H9 (cell line): ENCODE results near the gene TARBP1. TPM values are rescaled to one million over a fixed set of nuclear protein-coding genes. Genes with fewer than 3 reads are reported as not detected.

Experiments
- DNase-seq: peaks from one replicate; pipeline ENCODE4 v3.0.0-alpha.2; 2017
- H2AFZ ChIP-seq: one replicate; pipeline ENCODE4 v1.6.1; 2013; ENCODE audit warnings: mild to moderate bottlenecking, low read length, control low read depth, moderate library complexity
- H2AK5ac ChIP-seq: 2 replicates; pipeline ENCODE4 v1.6.1; 2013; ENCODE audit warnings: low read length, control low read depth, mixed read lengths; ENCODE audit not compliant: insufficient read length
- H2BK120ac ChIP-seq: one replicate; pipeline ENCODE4 v1.6.1; 2013; ENCODE audit warnings: low read depth, mild to moderate bottlenecking, low read length, control low read depth, inconsistent platforms; ENCODE audit not compliant: poor library complexity, severe bottlenecking
- H2BK12ac ChIP-seq: 2 replicates; pipeline ENCODE4 v1.6.1; 2013; ENCODE audit warnings: low read length, control low read depth, mixed read lengths, low read depth; ENCODE audit not compliant: insufficient read length
- H2BK15ac ChIP-seq: 2 replicates; pipeline ENCODE4 v1.6.1; 2013; ENCODE audit warnings: low read depth, low read length, control low read depth
- H2BK20ac ChIP-seq: one replicate; pipeline ENCODE4 v1.6.1; 2013; ENCODE audit warnings: low read depth, mild to moderate bottlenecking, low read length, control low read depth, inconsistent platforms; ENCODE audit not compliant: poor library complexity, severe bottlenecking
- H2BK5ac ChIP-seq: 2 replicates; pipeline ENCODE4 v1.6.1; 2013; ENCODE audit warnings: low read length, control low read depth, mixed read lengths; ENCODE audit not compliant: insufficient read length
- H3K14ac ChIP-seq: 2 replicates; pipeline ENCODE4 v1.6.1; 2013; ENCODE audit warnings: low read length, control low read depth; ENCODE audit not compliant: insufficient read depth
- H3K18ac ChIP-seq: 2 replicates; pipeline ENCODE4 v1.6.1; 2013; ENCODE audit warnings: low read depth, mild to moderate bottlenecking, mixed read lengths, low read length, control low read depth; ENCODE audit not compliant: insufficient read length
- H3K23ac ChIP-seq: 2 replicates; pipeline ENCODE4 v1.6.1; 2013; ENCODE audit warnings: low read length, control low read depth, mixed read lengths, low read depth; ENCODE audit not compliant: insufficient read length
- H3K23me2 ChIP-seq: 2 replicates; pipeline ENCODE4 v1.6.1; 2013; ENCODE audit warnings: low read depth, mild to moderate bottlenecking, mixed read lengths, low read length, control low read depth; ENCODE audit not compliant: insufficient read length, poor library complexity, severe bottlenecking
- H3K27ac ChIP-seq: 2 replicates; pipeline ENCODE4 v1.5.1; 2013; ENCODE audit warnings: low read length, control low read depth, mixed read lengths, low read depth; ENCODE audit not compliant: insufficient read length
- H3K27me3 ChIP-seq: 2 replicates; pipeline ENCODE4 v1.6.1; 2013; ENCODE audit warnings: low read length, control low read depth, inconsistent platforms; ENCODE audit not compliant: insufficient read depth
- H3K4ac ChIP-seq: 2 replicates; pipeline ENCODE4 v1.6.1; 2013; ENCODE audit warnings: low read depth, mild to moderate bottlenecking, control low read depth, inconsistent platforms, low read length, moderate library complexity
- H3K4me1 ChIP-seq: 2 replicates; pipeline ENCODE4 v1.6.1; 2013; ENCODE audit warnings: low read length, control low read depth, inconsistent platforms; ENCODE audit not compliant: insufficient read depth
- H3K4me2 ChIP-seq: 2 replicates; pipeline ENCODE4 v1.6.1; 2013; ENCODE audit warnings: low read length, control low read depth, mixed read lengths; ENCODE audit not compliant: insufficient read length, insufficient read depth
- H3K56ac ChIP-seq: 2 replicates; pipeline ENCODE4 v1.6.1; 2013; ENCODE audit warnings: low read depth, mild to moderate bottlenecking, mixed read lengths, low read length, control low read depth; ENCODE audit not compliant: insufficient read length
- H3K79me1 ChIP-seq: 2 replicates; pipeline ENCODE4 v1.6.1; 2013; ENCODE audit warnings: low read depth, mild to moderate bottlenecking, moderate library complexity, low read length, control low read depth, inconsistent platforms; ENCODE audit not compliant: insufficient read depth, poor library complexity, severe bottlenecking
- H3K79me2 ChIP-seq: 2 replicates; pipeline ENCODE4 v1.6.1; 2013; ENCODE audit warnings: low read length, control low read depth, inconsistent platforms; ENCODE audit not compliant: insufficient read depth
- H3K9ac ChIP-seq: 2 replicates; pipeline ENCODE4 v1.6.1; 2013; ENCODE audit warnings: low read length, control low read depth, mixed read lengths; ENCODE audit not compliant: insufficient read length; ENCODE audit errors: extremely low read depth
- H3K9me3 ChIP-seq: one replicate; pipeline ENCODE4 v1.6.1; 2013; ENCODE audit warnings: low read depth, low read length, inconsistent platforms; ENCODE audit not compliant: control insufficient read depth
- H3T11ph ChIP-seq: one replicate; pipeline ENCODE4 v1.6.1; 2013; ENCODE audit warnings: mild to moderate bottlenecking, low read length, control low read depth, inconsistent platforms
- H4K20me1 ChIP-seq: one replicate; pipeline ENCODE4 v1.6.1; 2013; ENCODE audit not compliant: control insufficient read depth, insufficient read length, insufficient read depth
- H4K5ac ChIP-seq: 2 replicates; pipeline ENCODE4 v1.6.1; 2013; ENCODE audit warnings: low read depth, mild to moderate bottlenecking, mixed read lengths, low read length, control low read depth; ENCODE audit not compliant: insufficient read length
- H4K8ac ChIP-seq: replicated peaks from 2 replicates; pipeline ENCODE4 v1.6.1; 2013; ENCODE audit warnings: low read length, control low read depth, mixed read lengths, low read depth; ENCODE audit not compliant: insufficient read length
- H4K91ac ChIP-seq: 2 replicates; pipeline ENCODE4 v1.6.1; 2013; ENCODE audit warnings: low read depth, mild to moderate bottlenecking, moderate library complexity, mixed read lengths, low read length, control low read depth; ENCODE audit not compliant: insufficient read length
- H3K27ac Mint-ChIP-seq, 3 experiments: 2 replicates in 2 of 3; 3 replicates in 1 of 3; pipeline ENCODE4 v1.8.0; 2020 to 2021; ENCODE audit warnings: mixed read lengths in 3 of 3, mild to moderate bottlenecking in 1 of 3, moderate library complexity in 1 of 3
- H3K27me3 Mint-ChIP-seq: 2 replicates; pipeline ENCODE4 v1.8.0; 2021; ENCODE audit warnings: low read depth, mild to moderate bottlenecking, moderate library complexity, mixed read lengths
- H3K36me3 Mint-ChIP-seq, 3 experiments: 2 replicates in 2 of 3; 3 replicates in 1 of 3; pipeline ENCODE4 v1.8.0; 2020 to 2021; ENCODE audit warnings: low read depth in 3 of 3, mixed read lengths in 3 of 3; ENCODE audit not compliant: insufficient read depth in 1 of 3
- H3K4me1 Mint-ChIP-seq, 2 experiments: 2 replicates each; pipeline ENCODE4 v1.8.0; 2020; ENCODE audit warnings: mixed read lengths in 2 of 2
- H3K4me3 Mint-ChIP-seq, 2 experiments: 2 replicates in 1 of 2; 3 replicates in 1 of 2; pipeline ENCODE4 v1.8.0; 2020 to 2021; ENCODE audit warnings: mild to moderate bottlenecking in 2 of 2, mixed read lengths in 2 of 2, moderate library complexity in 1 of 2
- H3K9me3 Mint-ChIP-seq, 2 experiments: 2 replicates in 1 of 2; 3 replicates in 1 of 2; pipeline ENCODE4 v1.8.0; 2020; ENCODE audit warnings: mild to moderate bottlenecking in 2 of 2, mixed read lengths in 2 of 2, moderate library complexity in 1 of 2
- CTCF ChIP-seq: fragments of 200-600 bp; sonication (generic); conservative IDR thresholded peaks from 3 replicates; pipeline ENCODE4 v1.8.0; 2021; ENCODE audit warnings: antibody characterized with exemption, mild to moderate bottlenecking
- WGBS: extraction: QIAGEN DNeasy Blood & Tissue Kit; methylation state at CpG from one replicate; pipeline ENCODE4 v1.1.7; 2013; ENCODE audit warnings: missing lambda C conversion rate, low lambda C conversion rate, mixed read lengths; ENCODE audit not compliant: insufficient read length; ENCODE audit errors: extremely low coverage; 5-methylcytosine and 5-hydroxymethylcytosine counted together
- total RNA-seq: library from RNA; stranded (reverse); gene quantifications from 2 replicates; pipeline ENCODE4 v1.2.1, GENCODE V29; 2021

TARBP1 gene
- total RNA-seq, 1 experiment from 2014 or later, result 20.2 TPM

GRCh38 chr1:234438579-234438978 lies 40.4 kb downstream of the TARBP1 start:
- H3K23ac ChIP-seq, result no peak overlapping the region
- no peak overlapping the region for H2BK12ac ChIP-seq
- no peak overlapping the region for H3T11ph ChIP-seq
- no peak overlapping the region for H2BK5ac ChIP-seq
- no peak overlapping the region for H3K56ac ChIP-seq
- no peak overlapping the region for H4K5ac ChIP-seq
- H2BK120ac ChIP-seq, result no peak overlapping the region
- Mint-ChIP-seq H3K4me3 (no peak overlapping the region), H3K36me3 (peaks cover 31 to 51% (median 41%) of the 10 kb centered on the region in 3 experiments), H3K27ac (no peak overlapping the region; a peak in 1 of 7 replicates), H3K9me3 (peaks cover 12% of the 10 kb centered on the region in 2 experiments), H3K4me1 (no peaks in the 10 kb centered on the region), H3K27me3 (no peaks in the 10 kb centered on the region)
- no peak for DNase-seq
- no peaks in the 10 kb centered on the region for H3K23me2 ChIP-seq
- no peak overlapping the region for H3K4me2 ChIP-seq
- H2BK20ac ChIP-seq, result no peak overlapping the region
- H3K14ac ChIP-seq, result no peak overlapping the region
- no peak overlapping the region for H2AK5ac ChIP-seq
- no peaks in the 10 kb centered on the region for H4K20me1 ChIP-seq
- H3K79me1 ChIP-seq, result no peaks in the 10 kb centered on the region
- H3K9ac ChIP-seq, result no peak overlapping the region
- H3K9me3 ChIP-seq, result no peaks in the 10 kb centered on the region
- no CpG with 5 or more reads among the region's 4 CpGs for WGBS
- H4K8ac ChIP-seq, result no peak overlapping the region
- H3K27ac ChIP-seq, result no peak overlapping the region
- no peaks in the 10 kb centered on the region for H3K79me2 ChIP-seq
- H3K18ac ChIP-seq, result no peak overlapping the region
- H2AFZ ChIP-seq, result no peak overlapping the region
- no peaks in the 10 kb centered on the region for H3K4me1 ChIP-seq
- H3K4ac ChIP-seq, result no peak overlapping the region
- no peak for TF ChIP-seq CTCF
- H2BK15ac ChIP-seq, result no peak overlapping the region
- H3K27me3 ChIP-seq, result no peaks in the 10 kb centered on the region
- no peak overlapping the region for H4K91ac ChIP-seq
